B cell (primary cell): ENCODE results near the gene TBXA2R.

Experiments
- EZH2 ChIP-seq: IDR thresholded peaks from 2 replicates; pipeline ENCODE4 v1.6.1; 2012; ENCODE audit warnings: borderline replicate concordance, low read depth, mild to moderate bottlenecking, moderate library complexity, low read length; ENCODE audit not compliant: insufficient read depth, poor library complexity, severe bottlenecking
- TF ChIP-seq, protein P1 (sequence below): fragments of 200-600 bp; IDR thresholded peaks from one replicate; pipeline ENCODE4 v1.8.0; 2022; ENCODE audit warnings: antibody characterized with exemption, mild to moderate bottlenecking

DNA sequence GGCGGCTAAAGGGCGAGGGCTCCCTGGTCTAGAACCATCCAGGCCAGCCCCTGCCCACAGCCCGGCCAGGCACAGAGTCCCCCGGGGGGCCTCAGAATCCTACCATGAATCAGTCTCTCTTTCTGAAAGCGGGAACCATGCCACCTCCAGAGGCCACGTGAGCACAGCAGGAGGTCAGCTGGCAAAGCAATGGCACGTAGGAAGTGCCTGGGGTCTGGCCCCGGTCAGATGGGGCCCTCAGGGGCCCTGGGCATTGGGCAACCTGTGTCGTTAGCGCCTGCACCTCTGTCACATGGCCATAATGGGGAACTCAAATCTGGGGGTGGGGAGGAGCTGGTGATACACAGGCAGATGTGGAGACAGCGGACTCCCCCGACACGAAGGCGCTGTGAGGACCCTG is 58.1 kb downstream of the TBXA2R start:
- no peak for TF ChIP-seq EZH2
- TF ChIP-seq, protein P1, sequence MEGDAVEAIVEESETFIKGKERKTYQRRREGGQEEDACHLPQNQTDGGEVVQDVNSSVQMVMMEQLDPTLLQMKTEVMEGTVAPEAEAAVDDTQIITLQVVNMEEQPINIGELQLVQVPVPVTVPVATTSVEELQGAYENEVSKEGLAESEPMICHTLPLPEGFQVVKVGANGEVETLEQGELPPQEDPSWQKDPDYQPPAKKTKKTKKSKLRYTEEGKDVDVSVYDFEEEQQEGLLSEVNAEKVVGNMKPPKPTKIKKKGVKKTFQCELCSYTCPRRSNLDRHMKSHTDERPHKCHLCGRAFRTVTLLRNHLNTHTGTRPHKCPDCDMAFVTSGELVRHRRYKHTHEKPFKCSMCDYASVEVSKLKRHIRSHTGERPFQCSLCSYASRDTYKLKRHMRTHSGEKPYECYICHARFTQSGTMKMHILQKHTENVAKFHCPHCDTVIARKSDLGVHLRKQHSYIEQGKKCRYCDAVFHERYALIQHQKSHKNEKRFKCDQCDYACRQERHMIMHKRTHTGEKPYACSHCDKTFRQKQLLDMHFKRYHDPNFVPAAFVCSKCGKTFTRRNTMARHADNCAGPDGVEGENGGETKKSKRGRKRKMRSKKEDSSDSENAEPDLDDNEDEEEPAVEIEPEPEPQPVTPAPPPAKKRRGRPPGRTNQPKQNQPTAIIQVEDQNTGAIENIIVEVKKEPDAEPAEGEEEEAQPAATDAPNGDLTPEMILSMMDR = no peak
